Activated CD8-positive, alpha-beta memory T cell treated with anti-CD3 and anti-CD28 coated beads for 24 hours (primary cell): ENCODE results near the gene SAMD4A.

Experiments used
- DNase-seq: peaks from one replicate; pipeline ENCODE4 v3.0.0-alpha.2; 2020

The SAMD4A gene

DNA sequence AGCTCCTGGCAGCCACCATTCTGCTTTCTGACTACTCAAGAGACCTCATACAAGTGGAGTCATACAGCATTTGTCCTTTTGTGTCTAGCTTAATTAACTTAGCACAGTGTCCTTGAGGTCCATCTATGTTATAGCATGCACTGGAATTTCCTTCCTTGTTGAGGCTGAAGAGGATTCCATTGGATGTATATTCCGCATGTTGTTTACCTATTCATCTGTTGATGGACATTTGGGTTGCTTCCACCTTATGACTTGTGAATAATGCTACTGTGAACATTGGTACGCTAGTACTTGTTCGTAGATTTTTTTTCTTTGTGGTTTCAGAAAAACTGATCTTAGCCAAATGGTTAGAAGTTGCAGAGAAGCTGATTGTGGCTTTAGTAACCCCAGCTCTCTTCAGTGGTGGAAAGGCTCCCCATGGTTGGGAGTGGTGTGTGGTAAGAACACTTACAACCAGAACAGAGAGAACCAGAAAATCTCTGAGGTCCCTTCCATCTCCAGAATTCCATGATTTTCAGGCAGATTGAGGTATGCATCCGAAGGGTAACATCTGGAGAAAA is 118.4 kb downstream of the SAMD4A start:
- DNase-seq = no peak

GRCh38 chr14:54686219-54686870 is 119.4 kb downstream of the SAMD4A start:
- DNase-seq = no peak

- DNase-seq = no peak
Observed at GRCh38 chr14:54686871-54687749, 120.2 kb downstream of the SAMD4A start.

DNA sequence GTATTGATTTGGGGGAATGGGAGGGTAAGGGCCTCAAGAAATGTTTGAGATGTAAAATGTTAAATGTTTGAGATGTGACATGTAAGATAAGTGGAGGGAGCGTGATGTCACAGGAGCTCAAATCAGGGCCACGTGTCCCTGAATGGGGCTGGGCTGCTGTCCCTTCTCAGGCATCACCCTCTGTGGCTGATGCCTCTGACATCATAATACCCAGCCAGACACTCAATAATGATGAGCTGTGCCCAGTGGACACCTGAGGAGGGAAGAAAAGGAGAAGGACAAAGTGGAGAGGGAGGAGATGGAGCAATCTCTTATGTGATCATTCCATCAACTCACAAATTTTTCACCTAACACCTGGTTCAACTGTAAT is 120.8 kb downstream of the SAMD4A start:
- DNase-seq = no peak

DNA sequence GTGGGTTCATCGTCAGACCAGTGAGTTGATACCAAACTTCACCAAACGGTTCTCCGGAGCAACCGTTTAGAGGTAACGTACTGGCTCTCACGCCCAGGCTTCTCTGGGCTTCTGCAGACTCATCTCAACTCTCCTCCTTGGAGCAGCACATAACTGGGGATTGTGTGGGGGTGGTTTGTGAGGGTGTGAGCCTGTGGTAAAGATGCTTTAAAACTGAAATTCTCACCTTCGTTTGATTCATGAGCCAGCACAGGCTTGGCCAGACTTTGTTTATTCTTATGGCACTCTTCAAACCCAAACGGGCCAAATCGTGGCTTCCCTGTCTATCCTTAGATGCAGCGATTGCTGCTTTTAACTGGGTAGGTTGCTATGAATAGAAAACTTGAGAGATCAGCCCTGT is 121.3 kb downstream of the SAMD4A start:
- no peak for DNase-seq

DNA sequence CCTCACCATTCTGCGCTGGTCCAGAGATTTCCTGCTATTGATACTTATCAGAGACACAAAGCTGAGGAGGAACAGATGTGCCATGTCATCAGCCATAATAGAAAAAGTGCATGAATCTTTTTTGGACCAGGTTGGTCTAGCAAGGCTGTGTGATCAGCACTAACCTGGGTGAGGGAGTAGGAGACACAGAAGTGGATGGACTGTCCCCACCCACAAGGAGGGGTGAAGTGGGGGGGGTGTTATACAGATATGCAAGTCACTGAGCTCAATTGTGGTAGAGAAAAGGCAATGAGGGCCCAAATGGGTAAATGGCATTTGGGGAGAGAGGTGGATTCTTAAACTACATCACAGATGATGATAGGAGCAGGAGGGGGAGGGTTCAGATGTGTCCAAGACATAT is 123.0 kb downstream of the SAMD4A start:
- DNase-seq = no peak

- no peak for DNase-seq
Observed at GRCh38 chr14:54690887-54691286, 124.0 kb downstream of the SAMD4A start.

DNA sequence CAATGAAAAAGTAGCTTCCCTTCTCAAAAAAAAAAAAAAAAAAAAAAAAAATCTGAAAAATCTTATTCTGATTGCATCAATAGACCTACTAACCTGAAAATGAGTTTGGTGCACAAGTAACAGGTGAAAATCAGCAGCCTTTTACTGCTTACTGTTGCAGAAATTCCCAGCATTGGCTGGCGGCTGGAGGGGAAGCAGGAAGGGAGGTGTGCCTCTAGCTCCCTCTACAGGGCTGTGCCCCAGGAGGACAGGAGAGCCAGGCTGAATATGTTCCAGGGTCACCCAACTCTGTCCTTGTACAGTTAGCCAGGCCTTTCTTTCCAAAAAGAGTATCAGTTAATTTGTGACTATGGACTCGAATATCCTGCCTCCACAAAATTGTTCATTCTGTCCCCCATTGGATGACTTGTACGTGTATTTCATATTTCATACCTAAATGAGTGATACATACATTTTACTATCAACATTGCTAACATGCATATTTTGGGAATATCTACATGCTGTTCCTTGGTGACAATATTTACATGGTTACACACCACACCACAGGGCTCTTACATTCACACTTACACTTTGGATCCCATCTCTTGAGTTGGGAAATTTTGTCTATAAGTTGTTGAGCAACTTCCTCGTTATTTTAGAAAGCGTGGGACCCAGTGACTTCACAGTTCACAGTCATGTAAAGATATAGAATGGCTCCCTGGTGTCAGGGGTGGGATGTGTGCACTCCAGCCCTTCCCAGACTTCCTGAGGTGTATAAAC is 124.8 kb downstream of the SAMD4A start:
- DNase-seq = peak; percentile 66

- no peak for DNase-seq
Observed at GRCh38 chr14:54692284-54692772, 125.4 kb downstream of the SAMD4A start.

GRCh38 chr14:54693761-54694160 is 126.8 kb downstream of the SAMD4A start:
- no peak for DNase-seq

GRCh38 chr14:54695196-54695595 is 128.3 kb downstream of the SAMD4A start:
- DNase-seq = no peak

- no peak for DNase-seq
Observed at GRCh38 chr14:54697001-54697400, 130.1 kb downstream of the SAMD4A start.

- no peak for DNase-seq
Observed at GRCh38 chr14:54697803-54698202, 130.9 kb downstream of the SAMD4A start.

DNA sequence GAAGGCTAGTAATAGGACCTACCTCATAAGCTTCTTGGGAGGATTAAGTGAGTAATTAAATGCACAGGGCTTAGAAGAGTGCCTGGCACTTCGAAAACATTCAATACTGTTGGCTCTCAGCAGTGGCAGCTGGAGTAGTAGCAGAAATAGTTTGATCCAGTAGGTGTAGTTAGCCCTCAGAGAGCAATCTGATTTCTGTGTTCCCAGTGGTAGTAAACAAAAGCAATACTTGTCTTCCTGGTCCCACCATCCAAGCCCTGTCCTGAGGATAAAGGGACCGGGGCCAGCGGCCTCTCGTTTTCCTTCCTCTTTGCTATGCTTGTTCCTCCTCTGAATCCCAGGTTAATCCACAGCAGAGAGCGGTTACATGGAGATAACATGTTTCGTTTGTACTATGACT is 131.6 kb downstream of the SAMD4A start:
- DNase-seq = no peak

DNA sequence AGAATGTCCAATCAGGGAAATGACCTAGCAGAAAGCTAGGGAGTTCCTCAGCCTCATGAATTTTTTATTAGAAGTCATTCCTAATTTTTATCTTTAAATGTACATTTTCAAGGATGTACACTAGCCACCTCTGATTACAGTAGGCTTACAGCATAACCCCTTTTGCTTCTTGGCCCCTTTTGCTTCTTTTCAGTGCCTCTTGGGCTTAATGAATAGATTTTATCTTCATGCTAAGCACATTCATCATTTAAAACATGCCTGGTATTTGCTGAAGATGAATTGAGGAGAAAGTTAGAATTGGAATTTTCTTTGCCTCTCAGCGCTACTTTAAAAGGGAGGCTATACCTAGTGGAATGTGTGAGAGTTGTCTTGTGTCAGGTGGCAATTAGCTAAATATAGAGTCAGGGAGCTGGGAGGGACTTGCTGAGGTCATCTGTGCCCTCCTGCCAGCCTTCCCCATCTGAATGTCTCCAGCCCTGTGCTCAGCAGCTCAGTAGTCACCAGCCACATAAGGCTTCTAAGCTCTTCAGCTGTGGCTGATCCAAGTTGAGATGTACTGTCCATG is 132.1 kb downstream of the SAMD4A start:
- DNase-seq = no peak

GRCh38 chr14:54699735-54700134 is 132.8 kb downstream of the SAMD4A start:
- no peak for DNase-seq

- DNase-seq = no peak
Observed at GRCh38 chr14:54700717-54701116, 133.8 kb downstream of the SAMD4A start.

GRCh38 chr14:54702014-54702491 is 135.1 kb downstream of the SAMD4A start:
- DNase-seq = no peak

DNA sequence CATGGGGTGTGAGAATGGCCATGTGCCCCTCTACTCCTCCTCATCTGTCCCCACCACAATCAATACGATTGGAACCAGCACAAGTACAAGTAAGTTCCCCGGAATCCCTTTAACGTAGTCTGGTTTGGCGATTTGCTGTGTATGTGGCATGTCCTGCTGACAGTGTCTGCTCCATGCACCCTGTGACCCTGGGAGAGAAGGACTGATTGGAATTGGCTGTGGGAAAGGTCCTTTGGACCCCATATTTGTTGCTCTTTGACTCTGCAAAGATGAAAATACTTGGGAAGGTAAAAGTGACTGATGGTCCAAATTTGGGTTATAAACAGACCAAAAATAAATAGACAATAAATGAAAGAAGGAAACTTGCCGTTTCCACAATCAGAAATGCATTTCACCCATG is 135.6 kb downstream of the SAMD4A start:
- DNase-seq = no peak

DNA sequence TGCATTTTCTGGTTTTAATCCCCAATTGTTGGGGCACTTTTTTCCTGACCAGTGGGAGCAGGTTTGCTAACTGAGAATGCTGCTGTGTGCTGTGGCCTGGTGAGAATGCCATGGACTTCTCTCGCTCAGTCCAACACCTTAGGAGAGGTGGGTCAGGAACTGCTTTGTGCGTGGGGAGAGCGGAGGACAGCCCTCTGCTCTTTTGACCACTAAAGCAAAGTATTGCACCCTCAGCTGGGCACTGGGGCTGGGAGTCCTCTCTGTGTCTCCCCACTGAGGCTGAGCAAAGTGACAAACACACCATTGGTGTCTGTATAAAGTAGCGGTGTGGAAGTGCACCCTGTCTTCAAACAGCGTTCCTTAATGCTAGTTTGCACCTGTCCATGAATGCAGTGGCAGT is 136.2 kb downstream of the SAMD4A start:
- no peak for DNase-seq

DNA sequence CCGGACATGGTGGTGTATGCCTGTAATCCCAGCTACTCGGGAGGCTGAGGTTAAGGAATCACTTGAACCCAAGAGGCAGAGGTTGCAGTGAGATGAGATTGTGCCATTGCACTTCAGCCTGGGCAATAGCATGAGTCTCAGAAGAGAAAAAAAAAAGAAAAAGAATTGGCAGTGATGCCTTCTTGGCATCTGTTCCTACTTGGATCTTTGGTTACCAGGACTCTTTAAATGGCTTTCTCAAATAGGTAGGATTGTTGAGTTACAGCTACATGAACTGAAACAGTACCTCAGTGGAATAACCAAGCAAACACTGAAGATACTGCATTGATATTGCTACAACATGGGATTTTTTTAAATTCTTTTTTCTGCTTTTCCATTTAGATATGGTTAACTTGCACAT is 136.8 kb downstream of the SAMD4A start:
- DNase-seq = no peak

DNA sequence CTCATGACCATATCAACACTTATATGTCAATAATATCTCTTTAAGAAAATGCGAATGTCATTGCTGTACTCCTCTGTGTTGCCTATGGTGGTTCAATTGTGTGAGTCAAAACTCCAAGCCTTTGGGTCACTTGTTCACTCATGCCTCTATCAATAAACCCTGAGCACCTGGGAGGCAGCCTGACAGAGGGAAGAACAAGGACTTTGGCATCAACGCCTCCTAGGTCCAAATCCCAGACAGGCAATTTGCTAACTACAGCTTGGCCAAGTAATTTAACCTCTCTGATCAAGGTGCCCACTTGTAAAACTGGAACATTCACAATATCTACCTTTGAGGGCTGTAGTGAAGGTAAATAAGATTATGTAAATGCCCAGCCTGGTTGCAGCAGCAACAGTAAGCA is 137.8 kb downstream of the SAMD4A start:
- no peak for DNase-seq

- DNase-seq = no peak
Observed at GRCh38 chr14:54706769-54707168, 139.8 kb downstream of the SAMD4A start.
